GM12878 (cell line): ENCODE measurements around the gene DNASE2B. TPM values are rescaled to one million over a fixed set of nuclear protein-coding genes. Genes with fewer than 3 reads are reported as not detected.

Experiments used
- ATAC-seq: fragments of 200-7000 bp; cut with Tn5 transposase; 3 replicates; pipeline ENCODE4 v1.9.1; 2020; ENCODE audit warnings: mild to moderate bottlenecking, moderate library complexity
- BruUV-seq: library from RNA; stranded (reverse); fragments of 400-500 nt; replicated peaks from 2 replicates; lab custom pipeline; 2021; lab: Mats Ljungman, UMichigan
- CTCF ChIA-PET: fragments of 300-600 bp; sonication (Branson Sonifier 250); formaldehyde crosslinking; extraction: SDS; loops from one replicate; lab custom pipeline; 2021; ENCODE audit warnings: inconsistent platforms; lab: Yijun Ruan, JAX
- POLR2A ChIA-PET: fragments of 350-600 bp; formaldehyde crosslinking; extraction: SDS; loops from one replicate; lab custom pipeline; 2021; ENCODE audit warnings: inconsistent platforms; lab: Charles Lee
- RAD21 ChIA-PET: fragments of 300-600 bp; sonication (Branson Sonifier 250); formaldehyde crosslinking; loops from one replicate; lab custom pipeline; 2023; ENCODE audit warnings: antibody characterized with exemption; ENCODE audit not compliant: unreplicated experiment; lab: Charles Lee
- SMC1A ChIA-PET: fragments of 300-600 bp; sonication (Branson Sonifier 250); formaldehyde crosslinking; loops from one replicate; lab custom pipeline; 2023; ENCODE audit not compliant: unreplicated experiment, uncharacterized antibody; lab: Charles Lee
- DNase-seq: peaks from one replicate; pipeline ENCODE4 v3.0.0-alpha.2; 2011; ENCODE audit warnings: low read depth, low spot score
- FAIRE-seq: peaks from 3 replicates; lab custom pipeline; 2011; peaks lifted over from hg19 to GRCh38; lab: Jason Lieb, UNC
- H2AFZ ChIP-seq: 2 replicates; pipeline ENCODE4 v1.6.0; 2011; ENCODE audit warnings: low read depth, low read length, control low read depth; ENCODE audit not compliant: control insufficient read depth
- H3K27ac ChIP-seq: 2 replicates; pipeline ENCODE4 v1.5.1; 2011; ENCODE audit warnings: control low read depth; ENCODE audit not compliant: control insufficient read depth, insufficient read depth
- H3K27me3 ChIP-seq, 2 experiments: replicated peaks in 1 of 2; 2 replicates each; pipeline versions ENCODE4 v1.6.0 to v1.6.1; 2011; ENCODE audit warnings: low read length in 1 of 2; ENCODE audit not compliant: control insufficient read depth in 2 of 2, insufficient read depth in 2 of 2
- H3K36me3 ChIP-seq, 2 experiments: 2 replicates each; pipeline ENCODE4 v1.5.1; 2011; ENCODE audit warnings: low read length in 1 of 2; ENCODE audit not compliant: control insufficient read depth in 2 of 2, insufficient read depth in 2 of 2
- H3K4me1 ChIP-seq: 2 replicates; pipeline ENCODE4 v1.6.1; 2011; ENCODE audit warnings: mild to moderate bottlenecking, low read length, moderate library complexity, mixed read lengths; ENCODE audit not compliant: control insufficient read depth, insufficient read depth
- H3K4me2 ChIP-seq: 2 replicates; pipeline ENCODE4 v1.6.0; 2011; ENCODE audit warnings: control low read depth; ENCODE audit not compliant: control insufficient read depth, insufficient read depth
- H3K4me3 ChIP-seq: fragments of 200-600 bp; sonication (generic); 2 replicates; pipeline ENCODE4 v1.5.1; 2016
- H3K79me2 ChIP-seq: 2 replicates; pipeline ENCODE4 v1.6.0; 2011; ENCODE audit warnings: low read length; ENCODE audit not compliant: control insufficient read depth, insufficient read depth
- H3K9ac ChIP-seq: 2 replicates; pipeline ENCODE4 v1.8.0; 2011; ENCODE audit warnings: low read length, control low read depth, mixed read lengths; ENCODE audit not compliant: control insufficient read depth, insufficient read depth
- H3K9me3 ChIP-seq: replicated peaks from 3 replicates; pipeline ENCODE4 v1.5.1; 2011; ENCODE audit warnings: mild to moderate bottlenecking, low read length; ENCODE audit not compliant: control insufficient read depth, insufficient read depth
- H4K20me1 ChIP-seq: 2 replicates; pipeline ENCODE4 v1.6.0; 2011; ENCODE audit not compliant: control insufficient read depth, insufficient read depth
- CHD4 ChIP-seq: fragments of 200-600 bp; sonication (generic); IDR thresholded peaks from 2 replicates; pipeline ENCODE4 v1.6.1; 2016; ENCODE audit warnings: mild to moderate bottlenecking
- EGR1 ChIP-seq, 2 experiments: IDR thresholded peaks; 1 replicate in 1 of 2; 2 replicates in 1 of 2; pipeline ENCODE4 v1.6.1; 2011 to 2012; ENCODE audit warnings: low read depth in 2 of 2, low read length in 2 of 2, borderline replicate concordance in 1 of 2, mild to moderate bottlenecking in 1 of 2, moderate library complexity in 1 of 2
- FOXM1 ChIP-seq: IDR thresholded peaks from 2 replicates; pipeline ENCODE4 v1.6.1; 2012; ENCODE audit warnings: low read depth, mild to moderate bottlenecking, inconsistent platforms, low read length, moderate library complexity
- HDAC6 ChIP-seq: fragments of 200-600 bp; sonication (generic); IDR thresholded peaks from one replicate; pipeline ENCODE4 v1.8.0; 2017; ENCODE audit warnings: antibody characterized with exemption; ENCODE audit not compliant: unreplicated experiment
- IRF3 ChIP-seq: fragments of 450-650 bp; IDR thresholded peaks from 2 replicates; pipeline ENCODE4 v1.6.1; 2014; ENCODE audit warnings: mild to moderate bottlenecking
- MEF2B ChIP-seq: fragments of 450-650 bp; IDR thresholded peaks from 2 replicates; pipeline ENCODE4 v1.6.1; 2018; ENCODE audit warnings: mild to moderate bottlenecking, moderate library complexity; ENCODE audit not compliant: partially characterized antibody, poor library complexity, severe bottlenecking
- NFIC ChIP-seq: IDR thresholded peaks from 2 replicates; pipeline ENCODE4 v1.6.1; 2012; ENCODE audit warnings: low read depth, mild to moderate bottlenecking, inconsistent platforms, low read length, moderate library complexity
- NFXL1 ChIP-seq: fragments of 450-650 bp; IDR thresholded peaks from 2 replicates; pipeline ENCODE4 v1.6.1; 2017; ENCODE audit warnings: antibody characterized with exemption, mild to moderate bottlenecking, borderline replicate concordance
- NR2C2 ChIP-seq: IDR thresholded peaks from 2 replicates; pipeline ENCODE4 v1.6.1; 2011; ENCODE audit warnings: borderline replicate concordance, low read depth; ENCODE audit not compliant: control insufficient read depth, insufficient read length
- PAX5 ChIP-seq: IDR thresholded peaks from 2 replicates; pipeline ENCODE4 v1.6.1; 2011; ENCODE audit warnings: low read depth, low read length, borderline replicate concordance
- PML ChIP-seq: IDR thresholded peaks from 2 replicates; pipeline ENCODE4 v1.6.1; 2012; ENCODE audit warnings: low read length, inconsistent platforms
- SIX5 ChIP-seq: IDR thresholded peaks from 2 replicates; pipeline ENCODE4 v1.6.1; 2011; ENCODE audit warnings: mild to moderate bottlenecking, low read depth, low read length, moderate library complexity; ENCODE audit not compliant: severe bottlenecking
- SMAD1 ChIP-seq: fragments of 450-650 bp; IDR thresholded peaks from 2 replicates; pipeline ENCODE4 v1.6.1; 2018; ENCODE audit warnings: mild to moderate bottlenecking, low read depth; ENCODE audit not compliant: partially characterized antibody
- SPI1 ChIP-seq: IDR thresholded peaks from 2 replicates; pipeline ENCODE4 v1.6.1; 2011; ENCODE audit warnings: low read depth, mild to moderate bottlenecking, low read length, moderate library complexity, borderline replicate concordance; ENCODE audit not compliant: insufficient read depth
- SREBF1 ChIP-seq: IDR thresholded peaks from 2 replicates; pipeline ENCODE4 v1.6.1; 2012; ENCODE audit warnings: mild to moderate bottlenecking, low read length
- SUZ12 ChIP-seq: fragments of 200-600 bp; sonication (generic); IDR thresholded peaks from one replicate; pipeline ENCODE4 v1.6.1; 2018; ENCODE audit warnings: antibody characterized with exemption, mild to moderate bottlenecking; ENCODE audit not compliant: unreplicated experiment
- ZNF687 ChIP-seq: fragments of 450-650 bp; IDR thresholded peaks from 2 replicates; pipeline ENCODE4 v1.6.1; 2017; ENCODE audit warnings: mild to moderate bottlenecking, moderate library complexity
- WGBS: methylation state at CpG from one replicate; pipeline ENCODE4 v1.1.6; 2016; ENCODE audit warnings: low lambda C conversion rate; ENCODE audit not compliant: insufficient replicate concordance, insufficient coverage; ENCODE audit errors: missing lambda C conversion rate; 5-methylcytosine and 5-hydroxymethylcytosine counted together
- in situ Hi-C: fragments of 300-500 bp; cut with MboI; formaldehyde crosslinking; loops from 9 replicates; pipeline ENCODE4 v1.14.3; 2018; ENCODE audit warnings: mixed read lengths
- intact Hi-C: fragments of 100-400 bp; cut with micrococcal nuclease; formaldehyde crosslinking; loops from one replicate; pipeline ENCODE4 v1.14.2; 2022; ENCODE audit not compliant: unreplicated experiment
- polyA plus RNA-seq, 11 experiments: library from polyadenylated mRNA; depleted of rRNA in 4 of 11; unstranded in 6 of 11; stranded (reverse) in 5 of 11; fragments of >200 nt; fragmentation: Nextera tagmentation in 4 of 11; fragmentation: Illumina TruSeq in 1 of 11; extraction: Ambion mirVana in 4 of 11; extraction: Trizol in 1 of 11; gene quantifications; 1 replicate in 1 of 11; 2 replicates in 10 of 11; pipeline versions ENCODE4 v1.2.1 to v1.2.3, GENCODE V29; 2011 to 2016; ENCODE audit warnings: inconsistent platforms in 2 of 11, missing spikeins in 2 of 11, low read depth in 1 of 11
- total RNA-seq, 4 experiments: library from RNA; depleted of rRNA in 3 of 4; stranded (reverse); fragments of >200 nt in 3 of 4; fragmentation: Illumina TruSeq in 1 of 4; extraction: Trizol in 1 of 4; gene quantifications; 2 replicates each; pipeline versions ENCODE4 v1.2.1 to v1.2.3, GENCODE V29; 2013 to 2021
- TF ChIP-seq, protein P1 (sequence below): IDR thresholded peaks from 2 replicates; pipeline ENCODE4 v1.6.1; 2011; ENCODE audit warnings: borderline replicate concordance, low read depth, mild to moderate bottlenecking, moderate library complexity, mixed read lengths, low read length; ENCODE audit not compliant: insufficient read depth; ENCODE audit errors: extremely low read length

The DNASE2B gene
- total and polyA plus RNA-seq, 10 of the 15 experiments (the other 5 are each of a cell fraction or from before 2014, with no cell fraction given): not detected

- ATAC-seq (no peak), FAIRE-seq (no peak), DNase-seq (no peak)
- Histone ChIP-seq H3K9ac (no peak overlapping the region), H3K4me1 (no peaks in the 10 kb centered on the region), H3K27me3 (no peaks in the 10 kb centered on the region), H4K20me1 (no peaks in the 10 kb centered on the region), H2AFZ (no peak overlapping the region), H3K79me2 (no peaks in the 10 kb centered on the region), H3K9me3 (no peaks in the 10 kb centered on the region), H3K36me3 (no peaks in the 10 kb centered on the region), H3K4me3 (no peak overlapping the region), H3K27ac (no peak overlapping the region), H3K4me2 (no peak overlapping the region)
- RAD21 ChIA-PET: no interaction called here
- intact Hi-C loops (no loop called here), in situ Hi-C loops (no loop called here)
- POLR2A ChIA-PET: no interaction called here
- SMC1A ChIA-PET: interaction anchor here (1.8 kb wide), 1 partner anchor 8 kb away, joined by 6 read pairs; no protein-coding TSS in a partner anchor
- no TSS peak for BruUV-seq
- 28% methylated on average over 5 of the region's 5 CpGs for WGBS
- CTCF ChIA-PET: no interaction called here
- no peak for TF ChIP-seq SPI1
- TF ChIP-seq HDAC6: no peak
- TF ChIP-seq NFIC: no peak
- TF ChIP-seq SIX5: no peak
- TF ChIP-seq SUZ12: no peak
- TF ChIP-seq CHD4: no peak
- no peak for TF ChIP-seq SREBF1
- no peak for TF ChIP-seq PML
- TF ChIP-seq IRF3: no peak
- TF ChIP-seq PAX5: no peak
- TF ChIP-seq ZNF687: no peak
- no peak for TF ChIP-seq SMAD1
- no peak for TF ChIP-seq MEF2B
- TF ChIP-seq, protein P1, sequence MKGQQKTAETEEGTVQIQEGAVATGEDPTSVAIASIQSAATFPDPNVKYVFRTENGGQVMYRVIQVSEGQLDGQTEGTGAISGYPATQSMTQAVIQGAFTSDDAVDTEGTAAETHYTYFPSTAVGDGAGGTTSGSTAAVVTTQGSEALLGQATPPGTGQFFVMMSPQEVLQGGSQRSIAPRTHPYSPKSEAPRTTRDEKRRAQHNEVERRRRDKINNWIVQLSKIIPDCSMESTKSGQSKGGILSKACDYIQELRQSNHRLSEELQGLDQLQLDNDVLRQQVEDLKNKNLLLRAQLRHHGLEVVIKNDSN: no peak
- no peak for TF ChIP-seq NR2C2
- no peak for TF ChIP-seq EGR1 (IDR thresholded peaks at IDR 0.05; ENCODE audit: borderline replicate concordance in 1 of 2, low read depth in 2 of 2, low read length in 2 of 2)
- no peak for TF ChIP-seq NFXL1
- TF ChIP-seq FOXM1: no peak
Measured at GRCh38 chr1:84425150-84425896, 27.0 kb downstream of the DNASE2B start.
